HEK293 (cell line): ENCODE data around the gene PAFAH1B2.

Source experiments
- CTCF ChIA-PET: fragments of 350-600 bp; formaldehyde crosslinking; extraction: SDS; loops from one replicate; lab custom pipeline; 2021; ENCODE audit warnings: antibody characterized with exemption; lab: Yijun Ruan, JAX
- POLR2A ChIA-PET: fragments of 300-600 bp; formaldehyde crosslinking; extraction: SDS; loops from one replicate; lab custom pipeline; 2020; ENCODE audit warnings: antibody characterized with exemption, inconsistent platforms; lab: Yijun Ruan, JAX
- H3K27ac ChIP-seq: fragments of 200-500 bp; sonication (Bioruptor generic); 2 replicates; pipeline ENCODE4 v1.5.1; 2014; ENCODE audit warnings: low read depth, low read length, control low read depth, inconsistent platforms; ENCODE audit errors: extremely low read depth
- H3K36me3 ChIP-seq, 2 experiments: fragments of 200-500 bp in 1 of 2; sonication (Bioruptor generic) in 1 of 2; 1 replicate in 1 of 2; 2 replicates in 1 of 2; pipeline ENCODE4 v1.5.1; 2014 to 2017; ENCODE audit warnings: inconsistent platforms in 2 of 2, low read length in 2 of 2; ENCODE audit not compliant: control insufficient read depth in 2 of 2, insufficient read depth in 1 of 2
- H3K4me1 ChIP-seq: fragments of 200-500 bp; sonication (Bioruptor generic); 2 replicates; pipeline ENCODE4 v1.5.1; 2014; ENCODE audit warnings: mild to moderate bottlenecking, low read length, inconsistent platforms; ENCODE audit not compliant: control insufficient read depth, insufficient read depth
- H3K4me3 ChIP-seq: 2 replicates; pipeline ENCODE4 v1.5.1; 2011; ENCODE audit warnings: low read depth, mild to moderate bottlenecking, control low read depth, low read length, moderate library complexity
- H3K9me3 ChIP-seq: fragments of 200-500 bp; sonication (Bioruptor generic); 2 replicates; pipeline ENCODE4 v1.5.1; 2014; ENCODE audit warnings: low read depth, low read length, inconsistent platforms; ENCODE audit not compliant: control insufficient read depth, insufficient read depth
- EGR2 ChIP-seq: fragments of 450-650 bp; formaldehyde crosslinking; IDR thresholded peaks from 2 replicates; pipeline ENCODE4 v1.5.1; 2016; ENCODE audit warnings: low read depth, missing biosample characterization, missing genetic modification characterization
- GLI2 ChIP-seq: fragments of 450-650 bp; formaldehyde crosslinking; IDR thresholded peaks from 2 replicates; pipeline ENCODE4; 2017; ENCODE audit warnings: missing biosample characterization, missing genetic modification characterization, low read depth, borderline replicate concordance
- INSM2 ChIP-seq: fragments of 450-650 bp; formaldehyde crosslinking; IDR thresholded peaks from 2 replicates; pipeline ENCODE4 v1.5.1; 2016; ENCODE audit warnings: missing biosample characterization, missing genetic modification characterization
- KLF16 ChIP-seq: fragments of 450-650 bp; formaldehyde crosslinking; IDR thresholded peaks from 2 replicates; pipeline ENCODE4 v1.5.1; 2017; ENCODE audit warnings: missing biosample characterization, missing genetic modification characterization
- KLF17 ChIP-seq: fragments of 450-650 bp; formaldehyde crosslinking; IDR thresholded peaks from 2 replicates; pipeline ENCODE4 v1.5.1; 2016; ENCODE audit warnings: missing biosample characterization, missing genetic modification characterization
- KLF8 ChIP-seq: fragments of 450-650 bp; formaldehyde crosslinking; IDR thresholded peaks from 2 replicates; pipeline ENCODE4 v1.5.1; 2016; ENCODE audit warnings: missing biosample characterization, missing genetic modification characterization
- SCRT1 ChIP-seq: fragments of 450-650 bp; formaldehyde crosslinking; IDR thresholded peaks from 2 replicates; pipeline ENCODE4 v1.5.1; 2016; ENCODE audit warnings: missing biosample characterization, missing genetic modification characterization, borderline replicate concordance
- SP3 ChIP-seq: fragments of 450-650 bp; formaldehyde crosslinking; IDR thresholded peaks from 2 replicates; pipeline ENCODE4 v1.5.1; 2016; ENCODE audit warnings: missing biosample characterization, missing genetic modification characterization
- ZBTB20 ChIP-seq: fragments of 450-650 bp; formaldehyde crosslinking; IDR thresholded peaks from 2 replicates; pipeline ENCODE4 v1.5.1; 2016; ENCODE audit warnings: missing biosample characterization, missing genetic modification characterization
- ZNF121 ChIP-seq: fragments of 450-650 bp; formaldehyde crosslinking; IDR thresholded peaks from 2 replicates; pipeline ENCODE4 v1.5.1; 2016; ENCODE audit warnings: missing biosample characterization, missing genetic modification characterization
- ZNF266 ChIP-seq: fragments of 450-650 bp; formaldehyde crosslinking; IDR thresholded peaks from 2 replicates; pipeline ENCODE4 v1.5.1; 2016; ENCODE audit warnings: missing biosample characterization, missing genetic modification characterization, low read depth
- ZNF292 ChIP-seq: fragments of 450-650 bp; formaldehyde crosslinking; IDR thresholded peaks from 2 replicates; pipeline ENCODE4 v1.5.1; 2016; ENCODE audit warnings: low read depth, missing biosample characterization, missing genetic modification characterization, borderline replicate concordance
- ZNF335 ChIP-seq: fragments of 450-650 bp; formaldehyde crosslinking; conservative IDR thresholded peaks from 2 replicates; pipeline ENCODE4 v1.5.1; 2016; ENCODE audit warnings: missing biosample characterization, missing genetic modification characterization
- ZNF37A ChIP-seq: fragments of 450-650 bp; IDR thresholded peaks from 2 replicates; pipeline ENCODE4 v1.5.1; 2018; ENCODE audit warnings: missing biosample characterization, missing genetic modification characterization
- ZNF391 ChIP-seq: fragments of 450-650 bp; formaldehyde crosslinking; IDR thresholded peaks from 2 replicates; pipeline ENCODE4 v1.5.1; 2016; ENCODE audit warnings: low read depth, missing biosample characterization, missing genetic modification characterization, borderline replicate concordance
- ZNF398 ChIP-seq: fragments of 450-650 bp; formaldehyde crosslinking; IDR thresholded peaks from 2 replicates; pipeline ENCODE4 v1.5.1; 2017; ENCODE audit warnings: missing biosample characterization, missing genetic modification characterization
- ZNF416 ChIP-seq: fragments of 450-650 bp; formaldehyde crosslinking; IDR thresholded peaks from 2 replicates; pipeline ENCODE4 v1.5.1; 2016; ENCODE audit warnings: missing biosample characterization, missing genetic modification characterization
- ZNF433 ChIP-seq: fragments of 450-650 bp; formaldehyde crosslinking; IDR thresholded peaks from 2 replicates; pipeline ENCODE4 v1.5.1; 2016; ENCODE audit warnings: missing biosample characterization, missing genetic modification characterization, low read depth
- ZNF473 ChIP-seq: fragments of 450-650 bp; formaldehyde crosslinking; IDR thresholded peaks from 2 replicates; pipeline ENCODE4 v1.5.1; 2017; ENCODE audit warnings: missing biosample characterization, missing genetic modification characterization
- ZNF530 ChIP-seq: fragments of 450-650 bp; formaldehyde crosslinking; IDR thresholded peaks from 2 replicates; pipeline ENCODE4 v1.5.1; 2016; ENCODE audit warnings: low read depth, missing biosample characterization, missing genetic modification characterization
- ZNF549 ChIP-seq: fragments of 450-650 bp; IDR thresholded peaks from 2 replicates; pipeline ENCODE4 v1.5.1; 2018; ENCODE audit warnings: missing biosample characterization, missing genetic modification characterization, mild to moderate bottlenecking, inconsistent platforms, moderate library complexity
- ZNF585B ChIP-seq: fragments of 450-650 bp; formaldehyde crosslinking; IDR thresholded peaks from 2 replicates; pipeline ENCODE4 v1.5.1; 2016; ENCODE audit warnings: missing biosample characterization, missing genetic modification characterization
- ZNF610 ChIP-seq: fragments of 450-650 bp; formaldehyde crosslinking; IDR thresholded peaks from 2 replicates; pipeline ENCODE4 v1.5.1; 2016; ENCODE audit warnings: missing biosample characterization, missing genetic modification characterization, borderline replicate concordance
- ZNF660 ChIP-seq: fragments of 450-650 bp; IDR thresholded peaks from 2 replicates; pipeline ENCODE4 v1.5.1; 2018; ENCODE audit warnings: missing biosample characterization, mild to moderate bottlenecking, missing genetic modification characterization
- ZNF777 ChIP-seq: fragments of 450-650 bp; formaldehyde crosslinking; IDR thresholded peaks from 2 replicates; pipeline ENCODE4 v1.5.1; 2017; ENCODE audit warnings: missing biosample characterization, missing genetic modification characterization, borderline replicate concordance
- ZNF792 ChIP-seq: fragments of 450-650 bp; formaldehyde crosslinking; IDR thresholded peaks from 2 replicates; pipeline ENCODE4 v1.5.1; 2016; ENCODE audit warnings: missing biosample characterization, missing genetic modification characterization
- ZNF830 ChIP-seq: fragments of 450-650 bp; IDR thresholded peaks from 2 replicates; pipeline ENCODE4 v1.5.0; 2018; ENCODE audit warnings: missing biosample characterization, missing genetic modification characterization, low read depth, mild to moderate bottlenecking, moderate library complexity

Gene PAFAH1B2

GRCh38 chr11:117220568-117220967 is 76.5 kb downstream of the PAFAH1B2 start (continued):
- TF ChIP-seq ZNF416 (tag by site-specific recombination) (no peak), ZNF121 (tag by site-specific recombination) (no peak), ZNF398 (no peak), EGR2 (tag by site-specific recombination) (no peak), GLI2 (tag by site-specific recombination) (no peak), ZNF549 (tag by site-specific recombination) (no peak), ZNF530 (tag by site-specific recombination) (no peak), ZNF792 (tag by site-specific recombination) (no peak), ZNF292 (tag by site-specific recombination) (no peak)

GRCh38 chr11:117220999-117221774 is 77.1 kb downstream of the PAFAH1B2 start:
- Histone ChIP-seq H3K4me1 (peaks cover 3% of the 10 kb centered on the region; the same call in 1 of the 2 replicates), H3K9me3 (no peaks in the 10 kb centered on the region), H3K27ac (no peak overlapping the region), H3K4me3 (no peak overlapping the region), H3K36me3 (peaks cover 0 to 86% of the 10 kb centered on the region in 2 experiments; a peak in 1 of 3 replicates)
- TF ChIP-seq ZNF830 (tag by site-specific recombination) (no peak), ZNF610 (tag by site-specific recombination) (no peak), ZNF391 (tag by site-specific recombination) (no peak)
- POLR2A ChIA-PET = interaction anchor here (0.9 to 1.7 kb wide), 7 partner anchors 8 to 77 kb away, joined by 3 to 11 read pairs (median 3); partner anchors contain the start of genes PAFAH1B2, PCSK7, RNF214 and SIDT2
- CTCF ChIA-PET = interaction anchor here (0.6 to 4.0 kb wide), 11 partner anchors 10 to 490 kb away, joined by 3 to 39 read pairs (median 4); partner anchors contain the start of genes APOA5 and PCSK7

- Histone ChIP-seq H3K4me1 (peaks cover 3% of the 10 kb centered on the region; the same call in 1 of the 2 replicates), H3K4me3 (no peak overlapping the region), H3K36me3 (peaks cover 0 to 87% of the 10 kb centered on the region in 2 experiments; a peak in 1 of 3 replicates), H3K27ac (peak overlapping the region; percentile 20; the same call in 1 of the 2 replicates), H3K9me3 (no peaks in the 10 kb centered on the region)
- CTCF ChIA-PET = interaction anchor here (0.6 to 4.0 kb wide), 17 partner anchors 9 to 1555 kb away, joined by 3 to 39 read pairs (median 4); partner anchors contain the start of genes APOA5 and PCSK7
- POLR2A ChIA-PET = interaction anchor here (0.7 to 1.7 kb wide), 8 partner anchors 9 to 78 kb away, joined by 3 to 11 read pairs (median 3); partner anchors contain the start of genes PAFAH1B2, PCSK7, RNF214 and SIDT2
- TF ChIP-seq KLF8 (no peak), ZBTB20 (tag by site-specific recombination) (no peak), ZNF777 (tag by site-specific recombination) (no peak), ZNF660 (0 out of 2 replicates have a peak, but pooled peaks have one; percentile 46), ZNF473 (no peak), ZNF37A (tag by site-specific recombination) (no peak), KLF16 (tag by site-specific recombination) (no peak), SP3 (no peak), ZNF335 (peak; percentile 25; the same call in 1 of the 2 replicates), SCRT1 (tag by site-specific recombination) (peak; percentile 73; the same call in 1 of the 2 replicates), ZNF266 (tag by site-specific recombination) (no peak), ZNF433 (tag by site-specific recombination) (no peak), ZNF585B (tag by site-specific recombination) (no peak), KLF17 (tag by site-specific recombination) (no peak), INSM2 (tag by site-specific recombination) (no peak)
Measured at GRCh38 chr11:117221775-117222517, 77.9 kb downstream of the PAFAH1B2 start.
